Trophoblast cell (in vitro differentiated cells and primary cell): Measurements from ENCODE around the gene CLEC2L.

Source experiments
- DNase-seq, 2 donors: peaks; one replicate each; pipeline ENCODE4 v3.0.0-alpha.2; 2016
- H2AFZ ChIP-seq: 2 replicates; pipeline ENCODE4 v1.6.1; 2013; ENCODE audit warnings: low read length, moderate library complexity, mild to moderate bottlenecking; ENCODE audit not compliant: insufficient read depth, poor library complexity
- H2AK5ac ChIP-seq: 2 replicates; pipeline ENCODE4 v1.6.1; 2013; ENCODE audit warnings: mild to moderate bottlenecking, low read length
- H2BK120ac ChIP-seq: 2 replicates; pipeline ENCODE4 v1.6.1; 2013; ENCODE audit warnings: low read length, mild to moderate bottlenecking, moderate library complexity; ENCODE audit not compliant: insufficient read depth, poor library complexity
- H2BK12ac ChIP-seq: 2 replicates; pipeline ENCODE4 v1.6.1; 2013; ENCODE audit warnings: mild to moderate bottlenecking, low read length, moderate library complexity
- H2BK5ac ChIP-seq: 2 replicates; pipeline ENCODE4 v1.6.1; 2013; ENCODE audit warnings: low read length, low read depth, moderate library complexity, mild to moderate bottlenecking; ENCODE audit not compliant: poor library complexity
- H3K14ac ChIP-seq: 2 replicates; pipeline ENCODE4 v1.6.1; 2013; ENCODE audit warnings: mild to moderate bottlenecking, low read length
- H3K18ac ChIP-seq: 2 replicates; pipeline ENCODE4 v1.6.1; 2013; ENCODE audit warnings: mild to moderate bottlenecking, low read length
- H3K23ac ChIP-seq: 2 replicates; pipeline ENCODE4 v1.6.1; 2013; ENCODE audit warnings: low read length
- H3K27ac ChIP-seq: 2 replicates; pipeline ENCODE4 v1.5.1; 2013; ENCODE audit warnings: low read depth, mild to moderate bottlenecking, inconsistent platforms, low read length, moderate library complexity
- H3K27me3 ChIP-seq: 2 replicates; pipeline ENCODE4 v1.6.1; 2013; ENCODE audit warnings: inconsistent platforms, mild to moderate bottlenecking, low read length, moderate library complexity; ENCODE audit not compliant: insufficient read depth
- H3K36me3 ChIP-seq, 2 experiments: 1 replicate in 1 of 2; 2 replicates in 1 of 2; pipeline ENCODE4 v1.6.1; 2013; ENCODE audit warnings: low read length in 2 of 2, mild to moderate bottlenecking in 2 of 2, moderate library complexity in 1 of 2; ENCODE audit not compliant: insufficient read depth in 2 of 2, control insufficient read depth in 1 of 2
- H3K4ac ChIP-seq: 2 replicates; pipeline ENCODE4 v1.6.1; 2013; ENCODE audit warnings: low read depth, mild to moderate bottlenecking, low read length, moderate library complexity
- H3K4me1 ChIP-seq, 2 experiments: 1 replicate in 1 of 2; 2 replicates in 1 of 2; pipeline ENCODE4 v1.6.1; 2013; ENCODE audit warnings: low read length in 2 of 2, mild to moderate bottlenecking in 2 of 2, moderate library complexity in 1 of 2; ENCODE audit not compliant: insufficient read depth in 2 of 2, control insufficient read depth in 1 of 2
- H3K4me2 ChIP-seq: 2 replicates; pipeline ENCODE4 v1.6.1; 2013; ENCODE audit warnings: inconsistent platforms, mild to moderate bottlenecking, low read length, moderate library complexity
- H3K4me3 ChIP-seq: 2 replicates; pipeline ENCODE4 v1.5.1; 2013; ENCODE audit warnings: mild to moderate bottlenecking, low read depth, low read length, inconsistent platforms
- H3K79me1 ChIP-seq: one replicate; pipeline ENCODE4 v1.6.1; 2013; ENCODE audit warnings: low read length
- H3K79me2 ChIP-seq: 2 replicates; pipeline ENCODE4 v1.6.1; 2013; ENCODE audit warnings: low read length, mild to moderate bottlenecking; ENCODE audit not compliant: control insufficient read depth, insufficient read depth, poor library complexity
- H3K9ac ChIP-seq: 2 replicates; pipeline ENCODE4 v1.6.1; 2013; ENCODE audit warnings: mild to moderate bottlenecking, low read length
- H3K9me3 ChIP-seq: 2 replicates; pipeline ENCODE4 v1.6.1; 2013; ENCODE audit warnings: low read depth, mild to moderate bottlenecking, control low read depth, inconsistent platforms, low read length; ENCODE audit not compliant: insufficient read depth
- H4K12ac ChIP-seq: 2 replicates; pipeline ENCODE4 v1.6.1; 2013; ENCODE audit warnings: low read depth, mild to moderate bottlenecking, low read length, moderate library complexity
- H4K8ac ChIP-seq: 2 replicates; pipeline ENCODE4 v1.6.1; 2013; ENCODE audit warnings: low read depth, mild to moderate bottlenecking, low read length, moderate library complexity
- H4K91ac ChIP-seq: one replicate; pipeline ENCODE4 v1.6.1; 2013; ENCODE audit warnings: low read depth, mild to moderate bottlenecking, low read length, moderate library complexity
- WGBS: extraction: QIAGEN DNeasy Blood & Tissue Kit; methylation state at CpG from one replicate; pipeline ENCODE4 v1.1.7; 2013; ENCODE audit warnings: missing lambda C conversion rate; ENCODE audit not compliant: insufficient read length, insufficient coverage; ENCODE audit errors: extremely low coverage; 5-methylcytosine and 5-hydroxymethylcytosine counted together

Gene CLEC2L

GRCh38 chr7:139559364-139560105 is 36.0 kb downstream of the CLEC2L start:
- Histone ChIP-seq H4K12ac (no peak overlapping the region), H3K4me1 (no peaks in the 10 kb centered on the region), H3K79me2 (no peaks in the 10 kb centered on the region), H3K36me3 (no peaks in the 10 kb centered on the region), H3K27ac (no peak overlapping the region), H2BK5ac (no peak overlapping the region), H2BK12ac (no peak overlapping the region), H2AFZ (no peak overlapping the region), H4K8ac (no peak overlapping the region), H3K9me3 (no peaks in the 10 kb centered on the region), H3K4me2 (no peak overlapping the region), H4K91ac (no peak overlapping the region), H3K4me3 (no peak overlapping the region), H3K79me1 (no peaks in the 10 kb centered on the region), H2AK5ac (no peak overlapping the region), H3K4ac (no peak overlapping the region), H3K18ac (no peak overlapping the region), H3K27me3 (no peaks in the 10 kb centered on the region), H2BK120ac (no peak overlapping the region), H3K23ac (no peak overlapping the region), H3K9ac (no peak overlapping the region), H3K14ac (no peak overlapping the region)
- DNase-seq, result no peak
- WGBS, result no CpG with 5 or more reads among the region's 18 CpGs

- no peaks in the 10 kb centered on the region for H3K79me1 ChIP-seq
- H2BK120ac ChIP-seq, result no peak overlapping the region
- no peaks in the 10 kb centered on the region for H3K36me3 ChIP-seq
- no peak overlapping the region for H3K14ac ChIP-seq
- no peak overlapping the region for H3K23ac ChIP-seq
- no peak overlapping the region for H3K4ac ChIP-seq
- H2AFZ ChIP-seq, result no peak overlapping the region
- H3K4me3 ChIP-seq, result no peak overlapping the region
- H4K8ac ChIP-seq, result no peak overlapping the region
- no CpG with 5 or more reads among the region's 2 CpGs for WGBS
- no peaks in the 10 kb centered on the region for H3K27me3 ChIP-seq
- H3K79me2 ChIP-seq, result no peaks in the 10 kb centered on the region
- no peaks in the 10 kb centered on the region for H3K4me1 ChIP-seq
- H2BK12ac ChIP-seq, result no peak overlapping the region
- no peak overlapping the region for H2AK5ac ChIP-seq
- no peak overlapping the region for H4K91ac ChIP-seq
- no peak for DNase-seq
- no peak overlapping the region for H3K27ac ChIP-seq
- no peaks in the 10 kb centered on the region for H3K9me3 ChIP-seq
- H3K18ac ChIP-seq, result no peak overlapping the region
- H3K9ac ChIP-seq, result no peak overlapping the region
- no peak overlapping the region for H2BK5ac ChIP-seq
- no peak overlapping the region for H3K4me2 ChIP-seq
- H4K12ac ChIP-seq, result no peak overlapping the region
These were observed 36.7 kb downstream of the CLEC2L start for GRCh38 chr7:139560199-139560598.

GRCh38 chr7:139560678-139561077 is 37.2 kb downstream of the CLEC2L start:
- Histone ChIP-seq H3K23ac (no peak overlapping the region), H4K8ac (no peak overlapping the region), H3K9me3 (no peaks in the 10 kb centered on the region), H4K12ac (no peak overlapping the region), H3K9ac (no peak overlapping the region), H3K4ac (no peak overlapping the region), H3K4me2 (no peak overlapping the region), H3K79me2 (no peaks in the 10 kb centered on the region), H3K27me3 (no peaks in the 10 kb centered on the region), H2BK120ac (no peak overlapping the region), H2AK5ac (no peak overlapping the region), H3K4me3 (no peak overlapping the region), H3K27ac (no peak overlapping the region), H3K4me1 (no peaks in the 10 kb centered on the region), H4K91ac (no peak overlapping the region), H3K18ac (no peak overlapping the region), H3K36me3 (no peaks in the 10 kb centered on the region), H2BK5ac (no peak overlapping the region), H3K79me1 (no peaks in the 10 kb centered on the region), H2AFZ (no peak overlapping the region), H2BK12ac (no peak overlapping the region), H3K14ac (no peak overlapping the region)
- no CpG with 5 or more reads among the region's 11 CpGs for WGBS
- DNase-seq, result no peak

GRCh38 chr7:139562491-139562890 is 39.0 kb downstream of the CLEC2L start:
- Histone ChIP-seq H3K36me3 (no peaks in the 10 kb centered on the region), H4K91ac (no peak overlapping the region), H2AFZ (no peak overlapping the region), H3K27me3 (no peaks in the 10 kb centered on the region), H3K18ac (no peak overlapping the region), H3K79me2 (no peaks in the 10 kb centered on the region), H3K79me1 (no peaks in the 10 kb centered on the region), H3K4ac (no peak overlapping the region), H3K9me3 (no peaks in the 10 kb centered on the region), H3K4me2 (no peak overlapping the region), H2BK120ac (no peak overlapping the region), H2BK5ac (no peak overlapping the region), H3K27ac (no peak overlapping the region), H4K8ac (no peak overlapping the region), H3K4me1 (no peaks in the 10 kb centered on the region), H2AK5ac (no peak overlapping the region), H3K23ac (no peak overlapping the region), H3K4me3 (no peak overlapping the region), H3K14ac (no peak overlapping the region), H4K12ac (no peak overlapping the region), H2BK12ac (no peak overlapping the region), H3K9ac (no peak overlapping the region)
- WGBS, result no CpG with 5 or more reads among the region's 12 CpGs
- no peak for DNase-seq
